ENCODE data around the gene SLC38A1.

Gene SLC38A1

GRCh38 chr12:46134205-46134811 lies 134.5 kb downstream of the SLC38A1 start:
- DNase-seq (ENCODE audit: low read depth) = peak; percentile 87

- peak; percentile 98 for DNase-seq (ENCODE audit: low read depth)
Observed at GRCh38 chr12:46133751-46134150, 135.1 kb downstream of the SLC38A1 start.

Data from amniotic epithelial cell (primary cell).